HCT116 (cell line): ENCODE data around the gene P2RY4. TPM values are rescaled to one million over a fixed set of nuclear protein-coding genes. Genes with fewer than 3 reads are reported as not detected.

Experiments
- ATAC-seq: fragments of 200-7000 bp; cut with Tn5 transposase; 2 replicates; pipeline ENCODE4 v1.9.1; 2020; ENCODE audit warnings: mild to moderate bottlenecking, moderate library complexity
- BruUV-seq: library from RNA; stranded (reverse); fragments of 400-500 nt; replicated peaks from 2 replicates; lab custom pipeline; 2021; lab: Mats Ljungman, UMichigan
- CTCF ChIA-PET: fragments of 300-600 bp; sonication (Branson Sonifier 250); formaldehyde crosslinking; loops from one replicate; lab custom pipeline; 2021; ENCODE audit warnings: antibody characterized with exemption; lab: Charles Lee
- POLR2A ChIA-PET: fragments of 300-600, 350-600 bp; sonication (Branson Sonifier 250); formaldehyde crosslinking; loops from one replicate; lab custom pipeline; 2021; ENCODE audit warnings: antibody characterized with exemption; lab: Charles Lee
- RAD21 ChIA-PET, 2 experiments: fragments of 300-600 bp; sonication (Branson Sonifier 250); formaldehyde crosslinking; loops; one replicate each; lab custom pipeline; 2023; ENCODE audit warnings: low total read pairs in 2 of 2; ENCODE audit not compliant: uncharacterized antibody in 2 of 2, unreplicated experiment in 2 of 2, low non-redundant PET in 1 of 2; lab: Charles Lee
- DNase-seq: peaks from one replicate; pipeline ENCODE4 v3.0.0-alpha.2; 2010; ENCODE audit warnings: low read depth, low spot score
- H2AFZ ChIP-seq: fragments of 200-600 bp; shearing (Covaris generic), sonication (generic); 2 replicates; pipeline ENCODE4 v1.6.1; 2017; ENCODE audit warnings: low read depth, mixed run types, mixed read lengths, antibody characterized with exemption, low read length; ENCODE audit not compliant: poor library complexity, severe bottlenecking
- H3K27ac ChIP-seq: 2 replicates; pipeline ENCODE4 v1.5.1; 2012; ENCODE audit warnings: low read depth, low read length
- H3K27me3 ChIP-seq: fragments of 200-600 bp; sonication (generic); 2 replicates; pipeline ENCODE4 v1.6.1; 2016; ENCODE audit warnings: mixed run types, low read length, mixed read lengths; ENCODE audit not compliant: insufficient read depth
- H3K36me3 ChIP-seq, 2 experiments: fragments of 200-500 bp in 1 of 2; fragments of 200-600 bp in 1 of 2; sonication (Bioruptor generic) in 1 of 2; sonication (generic) in 1 of 2; 2 replicates each; pipeline versions ENCODE4 v1.5.1 to v1.6.1; 2014 to 2016; ENCODE audit warnings: low read length in 2 of 2, inconsistent platforms in 1 of 2, mixed read lengths in 1 of 2, mixed run types in 1 of 2; ENCODE audit not compliant: insufficient read depth in 2 of 2, control insufficient read depth in 1 of 2
- H3K4me1 ChIP-seq, 2 experiments: fragments of 200-600 bp in 1 of 2; sonication (generic) in 1 of 2; 2 replicates each; pipeline versions ENCODE4 v1.5.1 to v1.6.1; 2012 to 2017; ENCODE audit warnings: low read length in 2 of 2, inconsistent platforms in 1 of 2, mild to moderate bottlenecking in 1 of 2, mixed read lengths in 1 of 2, mixed run types in 1 of 2, moderate library complexity in 1 of 2; ENCODE audit not compliant: insufficient read depth in 2 of 2, control insufficient read depth in 1 of 2
- H3K4me2 ChIP-seq: fragments of 200-600 bp; sonication (generic); 2 replicates; pipeline ENCODE4 v1.6.1; 2017; ENCODE audit warnings: mixed run types, low read length, mixed read lengths
- H3K4me3 ChIP-seq, 2 experiments: fragments of 200-600 bp in 1 of 2; sonication (generic) in 1 of 2; replicated peaks in 1 of 2; 2 replicates each; pipeline ENCODE4 v1.5.1; 2011 to 2016; ENCODE audit warnings: low read length in 2 of 2, control low read depth in 1 of 2, low read depth in 1 of 2, mild to moderate bottlenecking in 1 of 2, mixed read lengths in 1 of 2, mixed run types in 1 of 2
- H3K79me2 ChIP-seq: fragments of 200-600 bp; sonication (generic); 2 replicates; pipeline ENCODE4 v1.6.1; 2017; ENCODE audit warnings: mild to moderate bottlenecking, mixed run types, low read length, moderate library complexity, mixed read lengths; ENCODE audit not compliant: insufficient read depth
- H3K9ac ChIP-seq: fragments of 200-600 bp; sonication (generic); 2 replicates; pipeline ENCODE4 v1.6.1; 2016; ENCODE audit warnings: low read length, mixed read lengths
- H3K9me2 ChIP-seq: fragments of 200-600 bp; sonication (generic), shearing (Covaris generic); 2 replicates; pipeline ENCODE4 v1.6.1; 2017; ENCODE audit warnings: mixed run types, mild to moderate bottlenecking, moderate library complexity; ENCODE audit not compliant: insufficient read depth
- H3K9me3 ChIP-seq, 2 experiments: fragments of 200-500 bp in 1 of 2; fragments of 200-600 bp in 1 of 2; sonication (Bioruptor generic) in 1 of 2; sonication (generic) in 1 of 2; 2 replicates each; pipeline ENCODE4 v1.6.1; 2014 to 2017; ENCODE audit warnings: low read length in 2 of 2, mixed read lengths in 2 of 2, inconsistent platforms in 1 of 2, low read depth in 1 of 2, mild to moderate bottlenecking in 1 of 2, mixed run types in 1 of 2, moderate library complexity in 1 of 2; ENCODE audit not compliant: control insufficient read depth in 1 of 2, insufficient read depth in 1 of 2
- H4K20me1 ChIP-seq: fragments of 200-600 bp; sonication (generic), shearing (Covaris generic); 2 replicates; pipeline ENCODE4 v1.6.1; 2017; ENCODE audit warnings: mixed run types, mild to moderate bottlenecking, moderate library complexity; ENCODE audit not compliant: insufficient read depth
- CBX3 ChIP-seq: IDR thresholded peaks from 2 replicates; pipeline ENCODE4 v1.6.1; 2012; ENCODE audit warnings: low read depth
- CEBPB ChIP-seq: IDR thresholded peaks from 2 replicates; pipeline ENCODE4 v1.6.1; 2012; ENCODE audit warnings: low read depth
- CTCF ChIP-seq, 3 experiments: fragments of 200-600 bp in 1 of 3; sonication (generic) in 1 of 3; IDR thresholded peaks in 2 of 3; conservative IDR thresholded peaks in 1 of 3; 2 replicates each; pipeline ENCODE4 v1.5.1; 2012 to 2017; ENCODE audit warnings: low read depth in 2 of 3, low read length in 2 of 3, antibody characterized with exemption in 1 of 3, borderline replicate concordance in 1 of 3, control low read depth in 1 of 3, mild to moderate bottlenecking in 1 of 3, mixed read lengths in 1 of 3, mixed run types in 1 of 3, moderate library complexity in 1 of 3; ENCODE audit not compliant: insufficient read depth in 1 of 3
- ELF1 ChIP-seq: IDR thresholded peaks from 2 replicates; pipeline ENCODE4 v1.6.1; 2012; ENCODE audit warnings: low read depth, borderline replicate concordance
- EZH2 ChIP-seq: fragments of 200-600 bp; sonication (generic); IDR thresholded peaks from 2 replicates; pipeline ENCODE4 v1.6.1; 2017; ENCODE audit warnings: antibody characterized with exemption, mixed run types
- JUND ChIP-seq: IDR thresholded peaks from 2 replicates; pipeline ENCODE4 v1.6.1; 2012
- MAX ChIP-seq: IDR thresholded peaks from 2 replicates; pipeline ENCODE4 v1.6.1; 2012
- POLR2A ChIP-seq: IDR thresholded peaks from 2 replicates; pipeline ENCODE4 v1.7.0; 2011; ENCODE audit warnings: borderline replicate concordance; ENCODE audit not compliant: insufficient read depth, insufficient read length; ENCODE audit errors: extremely low read depth
- RAD21 ChIP-seq: IDR thresholded peaks from 2 replicates; pipeline ENCODE4 v1.6.1; 2012; ENCODE audit warnings: low read depth, mild to moderate bottlenecking
- TCF7L2 ChIP-seq: IDR thresholded peaks from 2 replicates; pipeline ENCODE4 v1.7.0; 2011; ENCODE audit warnings: borderline replicate concordance, inconsistent platforms; ENCODE audit not compliant: insufficient read depth, insufficient read length; ENCODE audit errors: extremely low read depth
- intact Hi-C: fragments of 100-400 bp; cut with micrococcal nuclease; formaldehyde crosslinking; loops from 2 replicates; pipeline ENCODE4 v1.10.0; 2022
- total RNA-seq: library from RNA; stranded (reverse); gene quantifications from one replicate; pipeline ENCODE4 v1.2.1, GENCODE V29; 2021; ENCODE audit not compliant: unreplicated experiment
- TF ChIP-seq, protein P1 (sequence below): IDR thresholded peaks from 2 replicates; pipeline ENCODE4 v1.6.1; 2012; ENCODE audit warnings: low read depth

P2RY4 gene
- total RNA-seq, 1 experiment from 2014 or later, result not detected

DNA sequence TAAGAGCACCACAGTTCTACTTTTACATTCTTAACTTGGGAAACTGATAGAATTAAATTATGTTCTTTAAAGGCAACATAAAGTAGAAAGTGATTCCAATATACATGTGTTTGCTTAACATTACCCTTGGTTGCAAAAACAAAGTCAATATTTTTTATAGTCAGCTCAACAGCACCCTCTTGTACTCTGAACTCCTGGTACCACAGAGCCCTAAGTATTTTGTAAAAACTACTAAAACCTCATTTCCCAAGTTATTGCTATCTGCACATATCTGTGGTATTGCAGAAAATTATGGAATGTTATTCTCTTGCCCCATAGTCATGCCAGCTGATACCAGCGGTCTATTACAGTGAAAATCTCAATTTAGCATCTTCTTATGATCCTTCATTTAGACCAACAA lies 32.8 kb upstream of the P2RY4 start:
- RAD21 ChIA-PET, result no interaction called here
- no peak for DNase-seq
- TF ChIP-seq CBX3 (no peak), CTCF (IDR thresholded peaks at IDR 0.05 in 2 of 3, conservative IDR thresholded peaks at IDR 0.05 in 1 of 3; ENCODE audit: borderline replicate concordance in 1 of 3, insufficient read depth in 1 of 3, low read depth in 2 of 3, low read length in 2 of 3) (no peak), RAD21 (no peak), TCF7L2 (no peak), JUND (no peak), CEBPB (no peak), POLR2A (no peak), MAX (no peak), ELF1 (no peak), EZH2 (no peak)
- TF ChIP-seq, protein P1, sequence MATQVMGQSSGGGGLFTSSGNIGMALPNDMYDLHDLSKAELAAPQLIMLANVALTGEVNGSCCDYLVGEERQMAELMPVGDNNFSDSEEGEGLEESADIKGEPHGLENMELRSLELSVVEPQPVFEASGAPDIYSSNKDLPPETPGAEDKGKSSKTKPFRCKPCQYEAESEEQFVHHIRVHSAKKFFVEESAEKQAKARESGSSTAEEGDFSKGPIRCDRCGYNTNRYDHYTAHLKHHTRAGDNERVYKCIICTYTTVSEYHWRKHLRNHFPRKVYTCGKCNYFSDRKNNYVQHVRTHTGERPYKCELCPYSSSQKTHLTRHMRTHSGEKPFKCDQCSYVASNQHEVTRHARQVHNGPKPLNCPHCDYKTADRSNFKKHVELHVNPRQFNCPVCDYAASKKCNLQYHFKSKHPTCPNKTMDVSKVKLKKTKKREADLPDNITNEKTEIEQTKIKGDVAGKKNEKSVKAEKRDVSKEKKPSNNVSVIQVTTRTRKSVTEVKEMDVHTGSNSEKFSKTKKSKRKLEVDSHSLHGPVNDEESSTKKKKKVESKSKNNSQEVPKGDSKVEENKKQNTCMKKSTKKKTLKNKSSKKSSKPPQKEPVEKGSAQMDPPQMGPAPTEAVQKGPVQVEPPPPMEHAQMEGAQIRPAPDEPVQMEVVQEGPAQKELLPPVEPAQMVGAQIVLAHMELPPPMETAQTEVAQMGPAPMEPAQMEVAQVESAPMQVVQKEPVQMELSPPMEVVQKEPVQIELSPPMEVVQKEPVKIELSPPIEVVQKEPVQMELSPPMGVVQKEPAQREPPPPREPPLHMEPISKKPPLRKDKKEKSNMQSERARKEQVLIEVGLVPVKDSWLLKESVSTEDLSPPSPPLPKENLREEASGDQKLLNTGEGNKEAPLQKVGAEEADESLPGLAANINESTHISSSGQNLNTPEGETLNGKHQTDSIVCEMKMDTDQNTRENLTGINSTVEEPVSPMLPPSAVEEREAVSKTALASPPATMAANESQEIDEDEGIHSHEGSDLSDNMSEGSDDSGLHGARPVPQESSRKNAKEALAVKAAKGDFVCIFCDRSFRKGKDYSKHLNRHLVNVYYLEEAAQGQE, result no peak
- TF ChIP-seq, all 23 proteins: peak for 0
- no peak overlapping the region for H3K9ac ChIP-seq
- no peaks in the 10 kb centered on the region for H3K9me2 ChIP-seq
- no peak for ATAC-seq
- no peak overlapping the region for H3K4me2 ChIP-seq
- no peaks in the 10 kb centered on the region for H3K9me3 ChIP-seq
- peaks cover 4 to 15% of the 10 kb centered on the region in 2 experiments for H3K36me3 ChIP-seq
- no peak overlapping the region for H2AFZ ChIP-seq
- peaks cover 77% of the 10 kb centered on the region for H3K79me2 ChIP-seq
- H3K4me1 ChIP-seq, result peaks cover 3 to 5% of the 10 kb centered on the region in 2 experiments; a peak in 1 of 4 replicates
- intact Hi-C loops, result loop anchor here (5.0 kb wide), 1 partner anchor 160 kb away; the partner anchor contains the start of gene IGBP1
- CTCF ChIA-PET, result no interaction called here
- no peak overlapping the region for H3K27ac ChIP-seq
- no peaks in the 10 kb centered on the region for H3K27me3 ChIP-seq
- no peak overlapping the region for H3K4me3 ChIP-seq
- no peaks in the 10 kb centered on the region for H4K20me1 ChIP-seq
- no TSS peak for BruUV-seq
- POLR2A ChIA-PET, result no interaction called here
